ENCODE data around the gene FOSL1.

GRCh38 chr11:65872586-65873317 lies 27.4 kb downstream of the FOSL1 start, which contains the start of gene EFEMP2:
- TF ChIP-seq CTCF (IDR thresholded peaks at IDR 0.05) (no peak), POLR2A (IDR thresholded peaks at IDR 0.05) (no peak)

Measured in tibial nerve (tissue), 3 donors.